Stimulated activated CD4-positive, alpha-beta T cell treated with anti-CD3 and anti-CD28 coated beads, Interleukin-4, amount 100 ng/mL, for 48 hours (primary cell): ENCODE results near the gene ALG9.
"Not testable (repeated sequence)": the region's sequence is repeated elsewhere in the genome, so short reads cannot be mapped to it uniquely, and the experiment has no call there.

Experiments used
- DNase-seq, 2 donors: peaks; one replicate each; pipeline ENCODE4 v3.0.0-alpha.2; 2020; ENCODE audit warnings: low read depth in 2 of 2

ALG9 gene

GRCh38 chr11:111870886-111871692 is at the start of gene ALG9:
TSS of gene ALG9 (minus strand) at chr11:111871581. CDS start at chr11:111871482, 99 bp downstream.
- DNase-seq, result peak; percentile 86 to 91

GRCh38 chr11:111920908-111921307 is 49.5 kb upstream of the ALG9 start:
- no peak for DNase-seq

GRCh38 chr11:111918390-111919256 is 47.2 kb upstream of the ALG9 start, which contains the start of gene C11orf52:
TSS of gene C11orf52 (plus strand) at chr11:111918913. CDS start at chr11:111918973, 60 bp downstream.
- no peak for DNase-seq

- DNase-seq, result no peak
Measured at GRCh38 chr11:111917788-111918187, 46.4 kb upstream of the ALG9 start.

- no peak for DNase-seq
Measured at GRCh38 chr11:111917312-111917711, 45.9 kb upstream of the ALG9 start.

- DNase-seq, result no peak
Measured at GRCh38 chr11:111916768-111917167, 45.4 kb upstream of the ALG9 start.

GRCh38 chr11:111913997-111914396 is 42.6 kb upstream of the ALG9 start:
- DNase-seq, result no peak

GRCh38 chr11:111913031-111913861 is 41.9 kb upstream of the ALG9 start:
- no peak for DNase-seq

- DNase-seq, result no peak
Measured at GRCh38 chr11:111912535-111912934, 41.2 kb upstream of the ALG9 start, which contains the start of gene HSPB2. TSS of gene HSPB2 (plus strand) at chr11:111912734. CDS start at chr11:111912830, 96 bp downstream.

- DNase-seq, result no peak
Measured at GRCh38 chr11:111911563-111912401, 40.4 kb upstream of the ALG9 start, which contains the start of gene CRYAB. TSS of gene CRYAB (minus strand) at chr11:111911770. CDS start at chr11:111911724, 46 bp downstream.

GRCh38 chr11:111910676-111911562 is 39.5 kb upstream of the ALG9 start:
- DNase-seq, result no peak

- DNase-seq, result no peak
Measured at GRCh38 chr11:111909378-111909777, 38.0 kb upstream of the ALG9 start.

GRCh38 chr11:111908639-111909305 is 37.4 kb upstream of the ALG9 start:
- no peak for DNase-seq

- DNase-seq, result no peak
Measured at GRCh38 chr11:111906680-111907079, 35.3 kb upstream of the ALG9 start.

- no peak for DNase-seq
Measured at GRCh38 chr11:111905411-111905810, 34.0 kb upstream of the ALG9 start.

GRCh38 chr11:111886844-111887243 is 15.5 kb upstream of the ALG9 start:
- DNase-seq, result no peak

- no peak for DNase-seq
Measured at GRCh38 chr11:111886032-111886431, 14.7 kb upstream of the ALG9 start.

GRCh38 chr11:111885053-111885452 is 13.7 kb upstream of the ALG9 start:
- DNase-seq, result not testable (repeated sequence)

GRCh38 chr11:111882202-111882601 is 10.8 kb upstream of the ALG9 start:
- DNase-seq, result no peak
